ENCODE results near the gene GHITM.
A peak's percentile ranks its signal among the peaks of the same experiment; 100 is the strongest.

Gene GHITM

GRCh38 chr10:84194424-84195043 lies 55.2 kb downstream of the GHITM start, which contains the start of gene CDHR1:
Gene CDHR1 (plus strand): TSS chr10:84194537. CDS start chr10:84194761, 224 bp downstream.
- H3K4me3 ChIP-seq (ENCODE audit: low read depth, low read length) = peak within 1 kb of the TSS; percentile 37
- DNase-seq (ENCODE audit: low read depth) = no peak

GRCh38 chr10:84195044-84195830 lies 55.9 kb downstream of the GHITM start:
- H3K4me3 ChIP-seq (ENCODE audit: low read depth, low read length) = no peak overlapping the region
- no peak for DNase-seq (ENCODE audit: low read depth)

GRCh38 chr10:84196083-84196482 lies 56.8 kb downstream of the GHITM start:
- DNase-seq (ENCODE audit: low read depth) = no peak
- H3K4me3 ChIP-seq (ENCODE audit: low read depth, low read length) = no peak overlapping the region

- no peak for DNase-seq (ENCODE audit: low read depth)
These were observed 57.6 kb downstream of the GHITM start for GRCh38 chr10:84196941-84197340.

GRCh38 chr10:84197643-84198042 lies 58.3 kb downstream of the GHITM start:
- no peak overlapping the region for H3K4me3 ChIP-seq (ENCODE audit: low read depth, low read length)
- no peak for DNase-seq (ENCODE audit: low read depth)

More at GRCh38 chr10:84196941-84197340, 57.6 kb downstream of the GHITM start:
- no peak overlapping the region for H3K4me3 ChIP-seq (ENCODE audit: low read depth, low read length)

- no peak overlapping the region for H3K4me3 ChIP-seq (ENCODE audit: low read depth, low read length)
- no peak for DNase-seq (ENCODE audit: low read depth)
These were observed 59.1 kb downstream of the GHITM start for GRCh38 chr10:84198206-84198915.

GRCh38 chr10:84200537-84201243 lies 61.4 kb downstream of the GHITM start:
- H3K4me3 ChIP-seq (ENCODE audit: low read depth, low read length) = no peak overlapping the region
- no peak for DNase-seq (ENCODE audit: low read depth)

- no peak for DNase-seq (ENCODE audit: low read depth)
- no peak overlapping the region for H3K4me3 ChIP-seq (ENCODE audit: low read depth, low read length)
These were observed 61.9 kb downstream of the GHITM start for GRCh38 chr10:84201244-84201606.

GRCh38 chr10:84201682-84202081 lies 62.4 kb downstream of the GHITM start:
- no peak overlapping the region for H3K4me3 ChIP-seq (ENCODE audit: low read depth, low read length)
- DNase-seq (ENCODE audit: low read depth) = no peak

- H3K4me3 ChIP-seq (ENCODE audit: low read depth, low read length) = no peak overlapping the region
- no peak for DNase-seq (ENCODE audit: low read depth)
These were observed 63.0 kb downstream of the GHITM start for GRCh38 chr10:84202349-84202748.
